NCI-H1417 (cell line): ENCODE results near the gene SHB.
A peak's percentile ranks its signal among the peaks of the same experiment; 100 is the strongest.

ENCODE experiments used
- DNase-seq, 3 experiments: peaks; one replicate each; lab custom pipeline; 2025; lab: John Stamatoyannopoulos, UW

SHB gene

DNA sequence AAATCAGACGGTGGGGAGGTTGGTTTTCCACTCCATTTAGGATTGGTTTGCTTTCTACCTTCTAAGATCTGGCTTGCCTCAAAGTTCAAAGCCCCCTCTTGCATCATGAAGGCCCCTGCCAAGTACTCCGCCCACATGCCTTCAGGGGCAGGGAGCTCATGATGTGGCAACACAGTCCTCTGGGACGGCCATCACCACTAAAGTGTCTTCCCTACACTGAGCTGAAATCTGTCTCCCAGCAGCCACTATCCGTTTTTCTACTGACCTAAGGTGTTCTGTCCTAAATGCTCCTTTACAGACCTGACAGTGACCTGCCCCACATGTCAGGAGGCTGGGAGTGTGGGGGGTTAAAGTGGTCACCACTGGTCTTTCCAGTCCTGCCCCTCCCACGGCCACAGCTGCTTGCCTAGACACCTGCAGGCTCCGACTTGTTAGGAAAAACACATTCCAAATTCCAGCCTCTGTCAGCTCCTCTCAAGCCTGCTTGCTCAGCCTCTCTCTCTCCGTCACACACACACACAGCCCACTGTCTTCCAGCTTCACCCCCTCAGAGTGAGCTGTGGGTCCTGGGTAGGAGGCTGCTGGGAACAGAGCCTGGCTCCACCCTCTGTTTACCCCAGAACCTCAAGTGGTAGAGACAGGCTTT is 44.9 kb downstream of the SHB start:
- peak; percentile 22 to 60 (median 52) for DNase-seq

DNA sequence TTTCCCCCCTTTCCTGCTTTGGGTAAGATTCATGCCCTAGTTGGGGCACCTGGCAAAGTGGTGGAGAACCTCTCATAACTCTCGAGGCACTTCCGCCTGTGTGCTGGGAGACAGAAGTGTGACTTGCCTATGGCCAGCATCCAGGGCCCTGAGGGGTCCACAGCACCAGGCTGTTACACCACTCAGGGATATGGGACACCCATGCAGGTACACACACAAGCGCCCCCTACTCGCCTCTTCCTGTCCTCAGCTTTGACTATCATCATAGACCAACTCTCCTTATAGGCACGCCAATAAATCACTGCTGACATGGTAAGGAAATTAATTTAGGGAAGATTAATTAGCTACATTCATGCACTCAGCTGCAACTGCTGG is 45.4 kb downstream of the SHB start:
- peak in 2 of 3 experiments; percentile 38 to 47 for DNase-seq

DNA sequence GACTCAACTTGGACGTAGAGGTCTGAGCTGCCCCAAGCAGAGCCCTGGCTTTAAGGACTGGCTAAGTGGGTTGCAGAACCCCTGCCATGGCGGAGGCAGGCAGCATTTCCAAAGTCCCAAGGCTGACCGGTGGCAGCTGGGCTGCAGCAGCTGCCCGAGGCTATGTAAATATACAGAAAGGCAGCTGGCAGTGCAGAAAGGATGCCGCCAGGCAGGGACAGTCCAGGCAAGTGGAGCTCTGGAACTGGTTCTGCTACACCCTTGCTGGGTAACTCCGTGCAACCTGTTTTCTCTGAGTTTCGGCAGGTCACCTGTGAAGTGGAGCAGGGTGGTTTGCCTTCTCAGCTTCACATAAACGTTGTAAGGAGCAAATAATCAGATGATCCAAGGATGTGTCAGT is 46.0 kb downstream of the SHB start:
- DNase-seq, result peak in 2 of 3 experiments; percentile 65 to 85

DNA sequence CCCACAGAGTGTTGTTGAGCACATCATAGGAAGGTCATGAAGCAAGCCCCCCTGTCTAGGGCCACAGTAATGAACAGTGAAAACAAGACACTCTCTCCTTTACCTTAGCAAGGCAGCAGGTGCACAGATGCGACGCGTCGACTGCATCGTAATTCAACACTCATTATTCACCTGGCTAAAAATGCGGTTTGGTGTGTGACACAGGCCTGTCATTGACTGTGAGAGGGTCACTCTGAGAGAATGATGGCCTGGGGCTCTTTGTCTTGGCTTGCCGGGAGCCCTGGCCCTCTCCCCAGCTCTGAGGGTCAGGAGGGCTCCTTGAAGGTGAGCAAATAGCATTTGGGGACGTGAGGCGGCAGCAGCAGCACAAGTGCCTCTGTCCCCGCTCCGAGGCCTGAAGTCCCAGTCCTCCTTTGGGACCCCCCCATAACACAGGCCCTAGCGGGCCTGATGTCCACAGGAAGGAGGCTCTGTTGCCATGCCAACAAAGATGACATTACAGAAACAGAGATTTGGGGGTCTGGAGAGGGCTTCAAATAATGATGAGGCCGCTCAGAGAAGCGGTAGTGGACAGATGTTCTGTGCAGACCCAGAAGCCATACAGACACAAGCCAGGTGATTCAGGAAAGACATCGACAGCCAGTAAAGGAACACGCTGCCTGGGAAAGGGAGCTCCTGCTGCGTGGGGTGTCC is 46.7 kb downstream of the SHB start:
- peak in 2 of 3 experiments; percentile 43 to 80 for DNase-seq

DNA sequence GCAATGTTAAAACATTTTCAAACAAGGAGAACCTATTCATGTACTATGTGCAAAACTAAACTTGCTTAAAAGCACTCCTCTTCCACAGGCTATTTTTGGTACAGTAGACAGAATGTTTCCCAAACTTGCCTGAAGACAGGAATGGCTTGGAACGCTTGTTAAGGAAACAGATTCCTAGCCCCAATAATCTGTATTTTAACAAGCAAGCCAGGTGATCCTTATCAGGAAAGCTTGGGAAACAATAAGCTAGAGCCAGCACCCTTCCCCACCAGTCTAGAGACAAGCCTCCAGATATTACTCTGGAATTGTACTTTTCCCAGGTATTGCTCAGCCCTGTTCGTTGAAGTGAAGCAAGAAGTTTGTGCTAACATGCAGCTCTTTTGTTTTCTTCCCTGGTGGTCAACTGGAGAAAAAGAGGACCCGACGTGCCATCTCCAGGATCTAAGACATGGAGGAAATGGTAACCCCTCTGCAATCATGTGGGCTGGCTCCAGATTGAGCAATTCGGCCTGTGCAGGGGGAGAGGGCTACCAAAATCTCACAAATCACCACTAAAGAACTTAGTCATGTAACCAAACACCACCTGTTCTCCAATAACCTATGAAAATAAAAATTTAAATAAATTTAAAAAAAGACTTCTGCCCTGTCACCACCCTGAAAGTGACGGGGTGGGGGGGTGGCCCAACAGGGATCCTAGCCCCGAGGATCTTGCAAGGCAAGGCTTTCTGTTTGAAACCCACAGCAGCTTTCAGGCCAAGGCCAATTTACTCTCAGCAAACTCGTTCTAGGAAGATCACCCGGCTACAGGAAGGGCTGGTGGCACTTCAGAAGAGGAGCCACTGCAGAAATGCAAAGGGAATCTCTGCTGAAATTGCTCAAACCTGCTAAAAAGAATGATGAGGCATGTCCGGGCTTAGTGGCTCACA is 48.6 kb downstream of the SHB start:
- no peak for DNase-seq

DNA sequence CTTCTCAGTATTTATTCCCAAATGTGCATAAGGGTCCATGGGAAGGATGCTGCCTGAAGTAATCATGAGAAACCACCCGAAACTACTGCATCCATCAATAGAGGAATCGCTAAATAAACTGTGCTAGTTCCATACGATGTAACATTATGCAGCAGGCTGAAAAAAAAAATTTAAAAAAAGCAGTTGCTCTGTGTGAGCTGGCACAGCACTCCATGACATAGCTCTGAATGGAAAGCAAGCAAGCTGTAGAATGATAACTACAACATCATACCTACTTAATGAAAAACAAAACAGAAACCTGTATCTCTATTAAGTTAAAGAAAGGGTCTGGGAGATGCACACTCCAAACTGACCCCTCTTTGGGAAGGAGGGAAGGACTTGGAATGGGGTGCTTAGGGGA is 49.3 kb downstream of the SHB start:
- DNase-seq, result no peak

DNA sequence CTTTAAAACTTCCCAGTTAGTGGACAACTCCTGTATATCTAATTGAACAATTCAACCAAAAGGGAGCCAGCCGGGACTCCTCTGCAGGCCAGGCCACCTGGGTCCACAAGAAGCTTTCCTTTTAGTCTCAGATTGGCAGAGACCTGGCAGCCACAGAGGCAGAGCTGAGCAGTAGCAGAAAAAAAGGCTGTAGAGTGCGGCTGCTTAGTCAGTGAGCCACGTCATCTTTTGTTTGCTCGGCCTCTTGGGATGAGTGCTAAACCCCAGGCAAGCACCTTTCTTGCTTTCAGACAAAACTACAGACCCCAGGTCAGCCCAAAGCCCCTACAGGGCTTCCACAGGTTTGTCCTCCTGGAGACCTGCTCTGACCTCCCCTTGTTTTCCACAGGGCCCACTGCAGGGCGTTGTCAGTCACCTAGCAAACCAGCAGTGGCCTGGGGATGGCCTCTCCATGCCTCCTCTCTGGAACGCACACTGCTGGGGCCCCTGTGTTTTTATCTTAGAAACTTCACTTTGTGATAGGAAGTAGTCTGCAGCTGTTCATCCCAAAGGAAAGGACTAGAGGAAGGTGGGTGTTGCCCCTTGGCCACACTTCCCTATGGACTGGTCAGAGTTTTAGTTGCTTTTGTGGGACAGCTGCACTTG is 49.9 kb downstream of the SHB start:
- peak; percentile 10 to 53 (median 19) for DNase-seq

DNA sequence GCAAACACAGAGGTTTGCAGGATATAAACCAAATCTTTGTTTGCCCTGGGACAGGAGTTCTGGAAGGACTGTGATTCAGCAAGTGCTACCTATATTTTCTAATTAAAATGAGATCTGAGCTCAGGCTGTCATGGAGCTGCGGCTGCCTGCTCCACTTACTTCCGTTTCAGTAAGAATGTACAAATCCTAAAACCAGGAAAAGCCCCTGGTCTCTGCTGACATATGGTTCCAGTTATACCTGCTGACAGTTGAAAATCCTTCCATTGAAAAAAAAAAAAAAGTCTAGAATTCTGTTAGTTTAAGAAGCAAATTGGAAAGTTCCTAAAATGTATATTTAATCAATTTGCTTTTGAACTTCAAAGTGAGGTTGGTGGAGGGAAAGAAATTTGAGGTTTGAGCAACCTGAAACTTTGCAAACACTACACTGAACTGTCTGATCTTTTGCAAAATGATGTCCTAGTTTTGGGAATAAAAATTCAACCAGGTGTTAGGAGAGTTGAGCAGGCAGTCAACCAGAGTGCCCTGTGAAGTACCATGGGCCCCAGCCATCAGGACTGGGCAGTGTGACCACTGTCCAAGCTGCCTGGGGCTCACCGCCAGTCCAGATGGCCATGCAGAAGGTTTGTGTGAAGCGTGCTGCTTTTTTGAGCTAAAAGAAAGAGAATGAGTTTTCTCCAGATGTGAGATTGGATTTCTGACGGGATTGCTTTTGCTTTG is 50.6 kb downstream of the SHB start:
- no peak for DNase-seq

DNA sequence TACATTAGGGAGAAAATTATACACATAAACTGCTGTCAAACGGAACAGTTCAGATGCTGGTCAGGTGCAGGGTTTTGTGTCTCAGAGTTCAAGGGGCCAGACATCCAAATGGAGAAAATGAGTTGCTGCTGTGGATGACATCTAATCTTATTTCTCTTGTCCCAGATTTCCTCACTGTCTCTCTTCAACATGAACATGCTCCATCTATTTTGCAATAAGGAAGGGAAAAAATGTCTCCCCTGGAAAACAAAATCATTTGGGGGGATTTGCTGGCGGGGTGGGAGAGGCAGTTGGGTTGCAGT is 51.2 kb downstream of the SHB start:
- no peak for DNase-seq

DNA sequence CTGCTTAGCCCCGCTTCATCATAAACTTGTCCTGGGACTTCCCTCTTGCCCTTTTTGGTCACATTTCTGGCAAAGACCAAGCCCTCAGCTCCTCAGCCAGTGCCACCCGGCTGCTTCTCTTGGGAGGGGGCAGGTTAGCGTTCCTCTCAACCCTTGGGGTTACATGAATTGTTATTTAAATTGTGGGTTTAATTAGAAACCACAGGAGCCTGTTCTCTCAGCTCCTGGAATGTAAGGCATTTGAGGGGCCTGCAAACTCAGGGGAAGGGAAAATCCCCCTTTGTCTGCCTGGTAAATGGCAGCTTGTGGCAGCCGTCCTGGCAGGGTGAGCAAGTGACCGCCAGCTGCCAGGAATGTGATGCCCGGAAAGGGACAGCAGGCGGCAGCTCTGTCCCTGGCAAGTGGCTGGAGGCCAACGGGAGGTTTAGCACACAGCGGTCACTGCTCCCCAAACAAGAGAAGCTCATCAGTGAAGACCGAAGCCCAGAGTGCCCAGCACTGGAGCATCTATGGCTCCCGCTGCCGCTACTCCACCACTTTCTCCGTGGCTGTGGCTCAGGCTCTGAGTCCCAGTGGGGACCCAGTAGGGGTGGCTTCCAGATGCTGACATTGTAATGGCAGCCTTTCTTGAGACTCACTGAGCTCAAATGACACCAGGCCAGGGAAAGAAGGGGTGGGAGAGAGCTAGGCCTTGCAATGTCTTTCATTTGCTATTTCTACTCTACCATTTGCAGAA is 51.7 kb downstream of the SHB start:
- no peak for DNase-seq

DNA sequence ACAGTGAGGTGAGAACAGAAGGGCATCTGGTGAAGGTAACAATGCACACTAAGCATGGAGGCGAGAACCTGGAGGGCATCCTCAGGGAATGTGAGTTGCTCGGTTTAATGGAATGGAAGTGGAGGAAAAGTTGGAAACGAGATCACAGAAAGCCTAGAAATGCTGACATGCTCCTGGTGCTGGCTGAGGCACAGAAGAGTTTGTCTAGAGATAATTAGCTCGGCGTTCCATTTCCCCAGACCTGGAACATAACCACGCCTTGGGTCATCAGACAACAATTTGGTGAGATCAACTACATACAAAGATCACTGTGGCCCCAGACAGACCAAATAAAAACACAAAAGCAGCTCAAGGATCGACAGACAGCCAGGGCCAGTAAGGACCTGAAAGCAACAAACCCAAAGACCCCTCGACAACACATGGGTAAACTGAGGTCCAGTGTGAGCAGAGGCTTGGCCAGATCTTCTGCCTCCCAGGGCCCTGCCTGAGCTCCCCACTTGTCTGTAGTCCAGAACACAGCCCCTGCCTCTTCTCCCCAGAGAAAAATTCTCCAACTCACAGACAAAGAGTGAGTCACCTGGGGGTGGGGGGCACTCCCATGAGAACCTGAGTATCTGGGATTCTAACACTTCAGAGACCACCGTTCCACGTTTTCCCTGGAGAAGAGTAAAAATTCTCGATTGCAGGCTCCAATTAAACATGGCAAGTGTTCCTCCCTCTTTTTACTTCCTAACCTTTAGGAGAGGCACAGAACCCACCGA is 52.5 kb downstream of the SHB start:
- DNase-seq, result no peak

DNA sequence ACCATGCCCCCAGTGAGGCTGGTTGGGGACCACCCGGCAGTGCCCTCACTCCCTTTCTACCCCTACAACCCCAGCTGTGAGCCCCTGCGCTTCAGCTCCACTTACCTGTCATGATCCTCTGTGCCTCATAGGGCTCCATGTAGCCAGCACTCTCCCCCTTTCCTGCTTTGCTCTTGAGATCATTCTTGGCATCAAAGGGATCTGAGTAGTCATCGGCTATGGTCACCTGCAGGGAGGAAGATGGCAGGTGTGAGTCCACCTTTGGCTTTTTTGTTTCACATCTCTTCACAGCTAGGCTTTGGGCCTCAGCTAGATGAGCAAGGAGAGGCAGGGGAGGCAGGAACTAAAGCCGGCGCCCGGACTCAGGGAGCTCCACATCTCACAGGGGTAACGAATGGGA is 53.1 kb downstream of the SHB start:
- no peak for DNase-seq

DNA sequence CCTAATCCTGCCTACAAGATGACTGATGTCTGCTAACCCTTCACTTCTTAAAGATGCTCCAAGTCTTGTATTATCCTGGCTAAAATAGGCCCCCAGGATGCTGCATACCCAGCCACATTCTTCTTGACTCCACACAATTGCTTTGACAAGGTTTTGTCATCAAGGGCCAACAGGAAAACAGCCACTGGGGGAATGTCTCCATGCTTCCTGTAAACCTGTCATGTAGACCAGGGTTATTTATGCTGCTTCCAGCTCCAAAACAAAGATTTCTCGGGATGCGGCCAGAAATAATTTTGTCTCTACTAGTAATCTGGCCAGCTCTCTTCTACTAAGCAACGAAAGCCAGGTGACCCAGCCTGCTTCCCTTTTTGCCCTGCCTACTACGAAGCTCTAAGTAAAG is 53.8 kb downstream of the SHB start:
- no peak for DNase-seq

DNA sequence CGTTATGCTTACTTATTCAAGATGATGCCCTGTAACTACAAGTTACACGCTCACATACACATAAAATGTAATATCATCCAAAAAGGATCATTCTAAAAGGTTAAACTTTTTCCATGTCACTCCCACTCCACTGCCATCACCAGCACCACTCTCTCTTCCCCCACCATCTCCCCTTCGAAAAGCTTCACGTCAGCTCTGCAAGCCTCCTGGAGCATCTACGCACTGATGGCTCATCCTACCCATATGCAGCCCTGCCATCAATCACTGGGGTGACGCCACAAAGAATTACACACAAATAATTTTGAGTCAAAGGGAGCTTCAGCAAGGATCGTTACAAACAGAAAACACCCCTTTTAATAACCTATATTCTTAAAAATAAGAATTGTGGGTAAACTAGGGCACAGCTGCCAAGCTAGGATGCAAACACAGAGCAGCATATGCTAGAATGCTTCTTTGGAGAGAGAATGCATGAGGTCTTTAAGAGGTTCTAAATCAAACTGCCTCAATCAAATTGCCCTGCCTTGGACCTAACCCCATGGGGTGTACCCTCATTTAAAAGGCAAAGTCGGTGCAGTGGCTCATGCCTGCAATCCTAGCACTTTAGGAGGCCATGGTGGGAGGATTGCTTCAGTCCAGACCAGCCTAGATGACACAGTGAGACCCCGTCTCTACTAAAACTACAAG is 56.1 kb downstream of the SHB start:
- DNase-seq, result no peak

DNA sequence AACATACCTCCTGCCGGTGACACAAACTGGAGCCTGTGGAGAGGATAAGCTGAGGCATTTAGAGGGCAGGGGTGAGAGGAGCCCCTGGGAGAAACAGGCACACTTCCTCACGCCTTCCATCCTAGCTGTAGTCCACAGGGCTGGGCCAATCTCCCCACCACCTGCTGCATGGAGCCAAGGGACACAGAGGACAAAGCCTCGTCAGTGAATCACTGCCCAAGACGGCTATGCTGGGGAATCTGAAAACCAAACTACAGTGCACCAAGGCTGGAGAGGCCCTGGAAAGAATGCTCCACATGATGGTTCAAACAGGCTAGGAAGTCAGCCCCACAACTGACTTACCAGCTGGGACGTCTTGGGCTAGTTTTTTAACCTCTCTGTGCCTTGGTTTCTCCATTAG is 57.0 kb downstream of the SHB start:
- no peak for DNase-seq

DNA sequence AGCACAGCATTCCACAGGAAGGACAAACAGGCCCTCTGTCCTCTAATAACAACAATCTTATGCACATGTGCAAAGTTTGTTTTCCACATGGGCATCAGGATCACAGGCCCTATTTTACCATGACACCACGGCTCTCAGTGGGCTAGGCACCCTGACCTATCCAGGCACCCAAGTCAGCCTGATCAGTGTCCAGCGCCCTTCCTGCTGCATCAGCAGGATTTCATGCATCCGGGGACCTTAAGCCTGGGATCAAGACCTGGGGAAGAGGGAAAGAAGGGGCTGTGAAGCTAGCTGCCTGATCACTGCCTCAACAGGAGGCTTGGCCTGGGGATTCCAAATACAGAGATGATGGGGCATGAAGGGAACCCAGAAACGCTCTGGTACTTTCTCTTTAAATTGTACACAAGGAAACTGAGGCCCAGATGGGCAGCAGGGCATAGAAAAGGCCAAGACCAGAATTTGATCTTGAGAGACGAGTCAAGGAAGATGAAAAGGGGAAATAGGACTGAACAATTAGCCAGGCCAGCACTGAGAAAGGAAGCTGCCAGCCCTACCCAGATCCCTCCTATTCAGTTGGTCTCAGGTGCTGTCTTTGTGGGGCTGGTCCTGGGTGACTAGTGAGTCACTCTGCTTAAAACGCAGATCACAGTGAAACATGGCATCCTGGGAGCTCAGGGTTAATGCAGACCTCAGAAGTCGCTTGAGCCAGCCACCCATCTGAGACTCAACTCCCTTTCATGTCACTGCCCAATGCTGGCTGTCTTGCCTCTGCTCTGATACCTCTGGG is 57.9 kb downstream of the SHB start:
- no peak for DNase-seq

DNA sequence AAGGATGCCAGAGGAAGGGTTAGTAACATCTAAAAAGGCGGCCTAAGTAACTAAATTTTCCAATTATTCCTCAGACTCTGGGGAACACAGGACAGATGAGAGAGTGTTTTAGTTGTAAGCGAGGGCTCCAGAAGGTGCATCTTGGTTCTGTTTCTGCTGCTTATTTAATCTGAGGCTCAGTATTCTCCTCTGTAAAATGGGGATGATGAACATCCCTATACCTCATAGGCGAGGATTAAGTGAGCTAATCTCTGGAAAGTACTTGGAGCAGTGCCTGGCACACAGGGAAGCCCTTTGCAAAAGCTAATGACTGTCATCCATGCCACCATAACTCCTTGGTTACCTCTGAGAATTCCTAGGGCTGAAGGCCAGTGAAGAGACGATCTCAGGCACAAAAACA is 59.0 kb downstream of the SHB start:
- DNase-seq, result no peak

DNA sequence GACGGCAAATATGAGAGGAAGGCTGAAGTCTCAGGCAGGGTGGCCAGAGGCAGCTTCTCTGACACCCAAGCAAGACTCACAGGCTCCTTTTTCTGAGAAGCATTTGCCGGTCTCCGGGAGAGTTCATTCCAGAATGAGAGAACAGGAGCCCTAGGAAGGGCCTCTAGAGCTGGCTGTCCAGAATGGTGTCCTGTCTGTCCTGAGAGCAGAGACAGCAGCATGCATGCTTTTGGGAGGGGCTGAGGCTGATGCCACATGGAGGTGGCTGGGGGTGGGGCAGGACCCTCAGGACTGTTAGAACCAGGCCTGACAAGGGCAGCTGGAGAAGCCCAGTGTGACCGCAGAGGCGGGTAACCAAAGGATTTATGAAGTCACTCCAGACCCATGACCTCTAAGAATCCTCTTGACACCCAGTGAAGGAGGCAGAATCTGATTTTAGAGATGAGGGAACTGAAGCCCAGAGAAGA is 60.0 kb downstream of the SHB start:
- no peak for DNase-seq
